Karpas-422 (cell line): ENCODE data around the gene CCL13. TPM values are rescaled to one million over a fixed set of nuclear protein-coding genes. Genes with fewer than 3 reads are reported as not detected.
A peak's percentile ranks its signal among the peaks of the same experiment; 100 is the strongest.

ENCODE experiments used
- DNase-seq: peaks from one replicate; pipeline ENCODE4 v3.0.0-alpha.2; 2015
- H2AFZ ChIP-seq: fragments of 200-600 bp; sonication (generic); 2 replicates; pipeline ENCODE4 v1.6.1; 2014; ENCODE audit warnings: antibody characterized with exemption, low read length, mixed read lengths
- H3K27ac ChIP-seq: fragments of 200-600 bp; sonication (generic); 2 replicates; pipeline ENCODE4 v1.5.1; 2014; ENCODE audit warnings: mild to moderate bottlenecking, low read length, moderate library complexity
- H3K27me3 ChIP-seq: fragments of 200-600 bp; sonication (generic); 2 replicates; pipeline ENCODE4 v1.6.1; 2014; ENCODE audit warnings: low read length, mixed read lengths
- H3K36me3 ChIP-seq: fragments of 200-600 bp; sonication (generic); 2 replicates; pipeline ENCODE4 v1.6.1; 2014; ENCODE audit warnings: low read length, mixed read lengths; ENCODE audit not compliant: insufficient read depth
- H3K4me1 ChIP-seq: fragments of 200-600 bp; sonication (generic); 2 replicates; pipeline ENCODE4 v1.6.1; 2014; ENCODE audit warnings: mild to moderate bottlenecking, low read length, mixed read lengths
- H3K4me2 ChIP-seq: fragments of 200-600 bp; sonication (generic); 2 replicates; pipeline ENCODE4 v1.6.1; 2014; ENCODE audit warnings: low read length, low read depth, mild to moderate bottlenecking; ENCODE audit not compliant: poor library complexity, severe bottlenecking
- H3K4me3 ChIP-seq: fragments of 200-600 bp; sonication (generic); 2 replicates; pipeline ENCODE4 v1.5.1; 2014; ENCODE audit warnings: mild to moderate bottlenecking, antibody characterized with exemption, low read length, mixed read lengths
- H3K79me2 ChIP-seq: fragments of 200-600 bp; sonication (generic); 2 replicates; pipeline ENCODE4 v1.6.1; 2014; ENCODE audit warnings: mild to moderate bottlenecking, low read length, mixed read lengths
- H3K9ac ChIP-seq: fragments of 200-600 bp; sonication (generic); 2 replicates; pipeline ENCODE4 v1.6.0; 2014; ENCODE audit warnings: low read length
- H3K9me2 ChIP-seq: fragments of 200-600 bp; sonication (generic), shearing (Covaris generic); replicated peaks from 2 replicates; pipeline ENCODE4 v1.6.0; 2014; ENCODE audit warnings: mild to moderate bottlenecking, low read length, moderate library complexity; ENCODE audit not compliant: insufficient read depth
- H3K9me3 ChIP-seq: fragments of 300-700, 200-600 bp; sonication (generic); 2 replicates; pipeline ENCODE4 v1.6.1; 2014; ENCODE audit warnings: low read length, mixed read lengths
- H4K20me1 ChIP-seq: fragments of 200-600 bp; sonication (generic); 2 replicates; pipeline ENCODE4 v1.6.1; 2014; ENCODE audit warnings: mild to moderate bottlenecking, antibody characterized with exemption, low read length, low read depth; ENCODE audit not compliant: insufficient read depth
- total RNA-seq: library from RNA; depleted of rRNA; stranded (reverse); fragments of >200 nt; shearing (Covaris generic); gene quantifications from 2 replicates; pipeline ENCODE4 v1.2.3, GENCODE V29; 2014; ENCODE audit warnings: low replicate concordance

The CCL13 gene
- total RNA-seq, 1 experiment from 2014 or later = not detected

DNA sequence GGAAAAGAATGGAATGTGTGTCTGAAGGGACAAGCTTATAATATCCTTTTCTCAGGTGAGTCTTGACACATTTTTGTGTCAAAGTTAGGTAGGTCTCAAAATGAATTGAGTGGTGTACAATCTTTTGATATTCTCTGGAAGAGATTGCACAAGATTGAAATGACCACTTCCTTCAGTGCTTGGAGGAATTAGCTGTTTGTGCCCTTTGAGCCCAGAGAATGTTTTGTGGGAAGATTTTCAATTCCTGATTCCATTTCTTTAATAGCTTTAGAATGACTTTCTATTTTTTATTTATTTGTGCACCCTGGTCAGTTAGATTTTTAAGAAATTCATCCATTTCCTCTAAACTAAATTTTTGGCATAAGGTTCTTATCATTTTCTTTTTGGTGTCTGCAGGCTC is 1.6 kb upstream of the CCL13 start:
- no peaks in the 10 kb centered on the region for H3K4me1 ChIP-seq

DNA sequence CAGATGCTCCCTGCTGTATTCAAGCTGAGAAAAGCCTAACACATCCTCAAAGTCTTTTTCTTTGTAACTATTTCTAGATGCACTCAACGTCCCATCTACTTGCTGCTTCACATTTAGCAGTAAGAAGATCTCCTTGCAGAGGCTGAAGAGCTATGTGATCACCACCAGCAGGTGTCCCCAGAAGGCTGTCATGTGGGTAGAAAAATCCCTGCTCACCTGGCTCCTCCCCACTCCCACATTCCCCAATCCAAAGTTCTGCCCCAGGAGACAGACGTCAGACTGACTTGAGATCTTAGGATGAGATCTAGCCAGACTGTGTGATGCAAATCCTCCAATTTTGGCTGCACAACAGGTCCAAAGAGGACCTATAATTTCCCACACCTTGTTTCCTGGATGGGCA is 1.1 kb downstream of the CCL13 start:
- Histone ChIP-seq H3K36me3 (no peaks in the 10 kb centered on the region), H3K4me2 (no peak overlapping the region), H3K27ac (no peak overlapping the region), H3K9me3 (no peaks in the 10 kb centered on the region), H3K79me2 (no peaks in the 10 kb centered on the region), H3K27me3 (no peaks in the 10 kb centered on the region), H4K20me1 (no peaks in the 10 kb centered on the region), H3K4me3 (no peak overlapping the region), H3K9me2 (no peaks in the 10 kb centered on the region), H3K4me1 (no peaks in the 10 kb centered on the region), H3K9ac (no peak overlapping the region), H2AFZ (no peak overlapping the region)
- DNase-seq = no peak

More for the DNA sequence above, 1.6 kb upstream of the CCL13 start:
- no peaks in the 10 kb centered on the region for H3K9me3 ChIP-seq
- H3K4me2 ChIP-seq = no peak overlapping the region
- no peaks in the 10 kb centered on the region for H3K79me2 ChIP-seq
- DNase-seq = no peak
- H4K20me1 ChIP-seq = no peaks in the 10 kb centered on the region
- no peak overlapping the region for H3K9ac ChIP-seq
- no peaks in the 10 kb centered on the region for H3K36me3 ChIP-seq
- no peak overlapping the region for H3K4me3 ChIP-seq
- H2AFZ ChIP-seq = no peak overlapping the region
- H3K27me3 ChIP-seq = no peaks in the 10 kb centered on the region
- no peak overlapping the region for H3K27ac ChIP-seq
- no peaks in the 10 kb centered on the region for H3K9me2 ChIP-seq

DNA sequence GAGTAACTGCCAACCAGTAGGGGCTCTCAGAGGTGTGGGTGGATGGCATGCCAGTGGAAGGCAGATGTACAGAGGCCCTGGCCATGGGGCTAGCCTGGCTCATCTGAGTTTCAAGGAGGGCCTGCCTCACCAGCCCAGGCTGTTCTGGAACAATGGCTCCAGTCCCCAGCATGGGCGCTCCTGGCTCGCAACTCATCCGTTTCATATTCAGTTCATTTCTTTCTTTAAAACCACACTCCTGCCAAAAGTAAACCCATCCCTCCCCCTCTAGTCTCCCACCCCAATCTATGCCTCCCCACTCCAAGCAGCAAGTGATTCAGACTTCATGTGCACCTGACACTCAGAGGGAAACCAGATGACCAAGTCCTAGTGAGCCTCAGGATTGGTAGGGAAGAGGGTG is 2.4 kb downstream of the CCL13 start:
- no peak overlapping the region for H3K4me2 ChIP-seq
- H3K4me3 ChIP-seq = no peak overlapping the region
- H3K9me3 ChIP-seq = no peaks in the 10 kb centered on the region
- H3K9me2 ChIP-seq = no peaks in the 10 kb centered on the region
- H3K36me3 ChIP-seq = no peaks in the 10 kb centered on the region
- no peaks in the 10 kb centered on the region for H3K27me3 ChIP-seq
- H3K79me2 ChIP-seq = no peaks in the 10 kb centered on the region
- no peaks in the 10 kb centered on the region for H4K20me1 ChIP-seq
- H3K27ac ChIP-seq = no peak overlapping the region
- DNase-seq = no peak
- H2AFZ ChIP-seq = no peak overlapping the region
- H3K9ac ChIP-seq = no peak overlapping the region
- H3K4me1 ChIP-seq = no peaks in the 10 kb centered on the region

DNA sequence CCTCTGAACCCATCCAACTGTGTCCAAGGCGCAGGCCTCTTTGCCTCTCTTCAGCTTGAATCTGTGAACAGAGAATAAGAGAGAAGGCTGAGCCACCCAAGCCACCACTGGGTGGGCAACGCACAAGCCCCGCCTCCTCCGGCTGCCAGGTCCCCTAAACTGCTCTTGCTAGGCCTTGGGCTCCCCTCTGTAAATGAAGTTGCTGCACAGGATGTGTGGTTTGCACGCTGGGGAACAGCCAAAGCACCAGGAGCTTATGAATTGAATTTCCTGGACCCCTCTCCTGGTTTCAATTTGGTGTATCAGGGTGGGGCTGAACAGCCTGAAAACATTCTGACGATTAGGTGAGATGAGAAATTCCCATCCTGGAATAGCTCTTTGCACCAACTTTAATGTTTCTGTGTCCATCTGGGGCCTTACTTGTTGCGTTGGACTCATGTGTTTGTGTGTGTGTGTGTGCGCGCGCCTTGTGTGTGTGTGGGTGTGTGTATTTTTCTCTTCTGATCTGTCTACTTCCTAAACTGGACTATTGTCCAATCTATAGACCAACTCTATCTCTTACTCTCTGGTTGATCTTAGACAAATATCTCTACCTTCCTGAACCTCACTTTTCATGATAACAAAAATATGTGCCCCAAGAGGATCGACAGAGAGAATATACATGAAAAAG is 4.5 kb downstream of the CCL13 start:
- Histone ChIP-seq H3K27me3 (no peaks in the 10 kb centered on the region), H3K4me1 (no peaks in the 10 kb centered on the region), H3K36me3 (no peaks in the 10 kb centered on the region), H3K79me2 (no peaks in the 10 kb centered on the region), H4K20me1 (no peaks in the 10 kb centered on the region), H2AFZ (no peak overlapping the region), H3K4me3 (no peak overlapping the region), H3K9ac (no peak overlapping the region), H3K9me2 (no peaks in the 10 kb centered on the region), H3K27ac (no peak overlapping the region), H3K4me2 (no peak overlapping the region), H3K9me3 (no peaks in the 10 kb centered on the region)
- no peak for DNase-seq

DNA sequence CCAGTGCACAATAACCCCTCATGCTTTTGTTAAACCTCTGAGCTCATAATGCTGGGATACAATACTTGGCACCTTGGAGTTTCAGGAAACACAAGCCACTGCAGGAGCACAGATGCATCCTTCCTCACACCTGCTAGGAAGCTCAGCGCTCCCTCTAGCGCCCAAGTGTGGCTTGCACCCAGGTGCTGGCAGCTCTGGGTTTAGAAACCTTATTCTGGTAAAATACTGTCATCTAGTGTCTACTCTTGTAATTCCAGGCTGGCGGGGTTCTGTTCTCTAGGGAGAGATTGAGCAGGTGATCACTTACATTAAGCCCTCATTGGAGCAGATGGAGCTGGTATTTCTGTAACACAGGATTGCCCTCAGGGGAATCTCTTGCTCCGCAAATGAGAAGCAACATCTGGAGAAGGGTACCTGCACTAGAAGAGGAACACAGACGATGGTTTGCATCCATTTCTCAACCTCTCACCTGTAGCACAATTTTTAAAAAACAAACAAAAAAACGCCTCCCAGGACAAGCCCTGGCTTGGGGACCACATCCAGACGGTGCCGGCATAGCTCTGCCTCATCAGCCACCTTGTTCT is 5.3 kb downstream of the CCL13 start:
- H3K9ac ChIP-seq = no peak overlapping the region
- H2AFZ ChIP-seq = no peak overlapping the region
- H3K4me2 ChIP-seq = no peak overlapping the region
- no peaks in the 10 kb centered on the region for H3K4me1 ChIP-seq
- no peak overlapping the region for H3K4me3 ChIP-seq
- H3K27ac ChIP-seq = no peak overlapping the region
- no peaks in the 10 kb centered on the region for H4K20me1 ChIP-seq
- no peaks in the 10 kb centered on the region for H3K27me3 ChIP-seq
- no peaks in the 10 kb centered on the region for H3K79me2 ChIP-seq
- no peaks in the 10 kb centered on the region for H3K9me3 ChIP-seq
- no peaks in the 10 kb centered on the region for H3K36me3 ChIP-seq
- H3K9me2 ChIP-seq = no peaks in the 10 kb centered on the region
- DNase-seq = peak; percentile 94

DNA sequence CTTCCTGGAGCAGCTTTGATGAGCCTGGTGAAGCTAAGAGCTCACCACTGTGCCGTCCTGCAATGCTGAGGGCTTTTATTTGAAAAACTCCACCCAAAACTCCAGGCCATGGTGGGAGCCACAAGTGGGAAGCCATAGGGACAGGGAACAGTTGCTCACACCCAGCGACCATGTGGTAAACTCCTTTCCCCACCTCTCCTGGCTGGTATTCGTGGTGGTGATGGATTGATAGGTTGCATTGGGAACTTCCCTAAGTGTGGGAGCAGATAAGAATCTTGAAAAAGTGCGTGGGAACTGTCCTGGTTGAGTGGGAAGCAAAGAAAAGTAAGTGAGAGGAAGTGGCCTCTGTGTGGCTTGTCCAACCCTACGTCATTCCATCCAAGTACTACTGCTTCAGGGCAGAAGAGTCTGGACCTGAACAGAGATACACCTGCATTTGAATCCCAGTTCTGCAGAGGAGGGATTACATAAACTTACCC is 6.9 kb downstream of the CCL13 start, which contains the start of gene CCL1:
TSS of gene CCL1 (minus strand) at position 51 of the 479 bp plus-strand sequence. CDS start 72 bp downstream, outside the sequence.
- Histone ChIP-seq H3K27me3 (no peaks in the 10 kb centered on the region), H3K4me1 (no peaks in the 10 kb centered on the region), H3K4me2 (no peak within 1 kb of the TSS), H4K20me1 (no peaks in the 10 kb centered on the region), H3K9ac (no peak within 1 kb of the TSS), H3K4me3 (no peak within 1 kb of the TSS), H2AFZ (no peak within 1 kb of the TSS), H3K27ac (no peak within 1 kb of the TSS), H3K9me3 (no peaks in the 10 kb centered on the region), H3K36me3 (no peaks in the 10 kb centered on the region), H3K9me2 (no peaks in the 10 kb centered on the region), H3K79me2 (no peaks in the 10 kb centered on the region)
- DNase-seq = no peak

DNA sequence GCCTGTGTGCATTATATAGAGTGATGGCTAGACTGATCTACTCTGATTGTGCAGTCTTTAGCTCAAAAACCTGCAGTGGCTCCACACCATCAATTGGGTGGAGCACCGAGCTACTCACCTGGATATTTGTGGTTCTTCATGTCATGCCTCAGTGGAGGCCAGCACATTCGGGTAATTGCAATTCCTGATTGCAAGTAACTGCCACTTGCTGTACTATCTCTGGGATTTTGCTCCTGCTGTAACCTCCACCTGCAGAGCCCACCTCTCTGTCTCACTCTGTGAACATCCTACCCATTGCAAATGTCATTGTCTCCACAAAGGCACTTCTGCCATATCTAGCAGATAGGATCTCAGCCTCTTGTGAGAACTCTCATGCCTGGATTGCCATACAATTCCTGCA is 8.5 kb downstream of the CCL13 start:
- no peaks in the 10 kb centered on the region for H3K4me1 ChIP-seq
- DNase-seq = no peak
- no peaks in the 10 kb centered on the region for H3K27me3 ChIP-seq
- H3K9me3 ChIP-seq = no peaks in the 10 kb centered on the region
- no peak overlapping the region for H3K4me3 ChIP-seq
- no peaks in the 10 kb centered on the region for H4K20me1 ChIP-seq
- H3K27ac ChIP-seq = no peak overlapping the region
- H3K9me2 ChIP-seq = no peaks in the 10 kb centered on the region
- H3K4me2 ChIP-seq = no peak overlapping the region
- H2AFZ ChIP-seq = no peak overlapping the region
- no peaks in the 10 kb centered on the region for H3K36me3 ChIP-seq
- H3K79me2 ChIP-seq = no peaks in the 10 kb centered on the region
- no peak overlapping the region for H3K9ac ChIP-seq

DNA sequence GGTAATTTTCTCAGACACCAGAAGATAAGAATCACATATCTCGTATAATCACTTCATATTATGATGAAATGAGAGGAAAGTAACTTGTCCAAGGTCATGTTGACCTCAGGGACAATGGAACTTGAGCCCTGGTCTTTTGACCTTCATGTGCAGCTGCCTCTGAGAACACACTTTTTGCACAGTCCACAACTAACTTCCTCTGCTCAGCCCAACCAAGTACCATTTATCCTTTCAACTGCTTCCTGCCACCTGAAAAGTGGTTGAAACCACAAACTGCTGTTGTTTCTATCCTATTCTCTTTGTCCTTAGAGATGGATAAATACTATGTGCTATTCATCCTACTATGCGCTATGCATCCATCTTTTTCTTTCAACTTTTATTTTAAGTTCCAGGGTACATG is 9.1 kb downstream of the CCL13 start:
- H3K4me2 ChIP-seq = no peak overlapping the region
- no peak overlapping the region for H3K27ac ChIP-seq
- no peak overlapping the region for H3K4me3 ChIP-seq
- no peaks in the 10 kb centered on the region for H3K4me1 ChIP-seq
- H3K9ac ChIP-seq = no peak overlapping the region
- no peaks in the 10 kb centered on the region for H3K27me3 ChIP-seq
- no peaks in the 10 kb centered on the region for H3K79me2 ChIP-seq
- no peak overlapping the region for H2AFZ ChIP-seq
- H3K36me3 ChIP-seq = no peaks in the 10 kb centered on the region
- no peaks in the 10 kb centered on the region for H3K9me3 ChIP-seq
- no peaks in the 10 kb centered on the region for H3K9me2 ChIP-seq
- no peak for DNase-seq
- no peaks in the 10 kb centered on the region for H4K20me1 ChIP-seq
